Ecto neural progenitor cell (in vitro differentiated cells): Measurements from ENCODE around the gene BABAM2.

Source experiments
- DNase-seq: peaks from one replicate; pipeline ENCODE4 v3.0.0-alpha.2; 2018; ENCODE audit warnings: low spot score

Gene BABAM2

DNA sequence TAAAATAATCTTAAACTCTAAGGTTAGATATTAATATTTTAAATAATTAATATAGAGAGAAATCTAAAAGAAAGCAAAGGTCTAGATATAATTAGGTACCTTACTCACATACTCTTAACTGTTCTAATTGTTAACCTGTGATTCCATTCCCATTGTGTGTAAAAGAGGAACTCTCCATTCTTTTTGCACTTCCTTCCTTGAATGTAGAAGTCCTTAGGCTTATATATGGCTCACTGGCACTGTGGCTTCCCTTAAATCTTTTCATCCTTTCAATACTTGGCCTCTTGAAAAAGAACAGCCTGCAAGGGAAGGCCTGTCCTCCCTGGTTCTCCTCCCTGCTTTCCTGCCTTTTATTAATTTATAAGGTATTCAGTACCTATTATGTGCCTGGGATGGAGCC is 319.3 kb downstream of the BABAM2 start:
- no peak for DNase-seq

- DNase-seq = no peak
Observed at GRCh38 chr2:28210535-28210934, 320.0 kb downstream of the BABAM2 start.

DNA sequence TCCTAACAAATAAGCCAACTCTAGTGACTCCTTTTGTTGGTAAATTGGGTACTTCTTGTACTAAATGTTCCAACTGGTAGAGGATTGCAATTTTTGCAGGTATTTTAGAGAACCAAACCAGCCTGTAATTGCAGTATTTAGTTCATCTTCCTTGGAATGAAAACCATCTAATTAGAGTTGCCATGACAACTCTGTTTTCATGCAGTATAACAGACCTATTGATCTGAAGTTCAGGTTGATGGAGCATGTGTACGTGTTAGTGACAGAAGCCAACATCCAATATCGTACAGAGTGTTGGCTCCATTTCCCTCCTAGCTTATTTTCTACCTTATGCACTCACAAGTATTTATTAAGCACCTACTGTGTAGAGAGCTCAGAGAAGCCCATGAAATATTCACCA is 325.8 kb downstream of the BABAM2 start:
- no peak for DNase-seq

- DNase-seq = no peak
Observed at GRCh38 chr2:28217042-28217740, 326.7 kb downstream of the BABAM2 start.

DNA sequence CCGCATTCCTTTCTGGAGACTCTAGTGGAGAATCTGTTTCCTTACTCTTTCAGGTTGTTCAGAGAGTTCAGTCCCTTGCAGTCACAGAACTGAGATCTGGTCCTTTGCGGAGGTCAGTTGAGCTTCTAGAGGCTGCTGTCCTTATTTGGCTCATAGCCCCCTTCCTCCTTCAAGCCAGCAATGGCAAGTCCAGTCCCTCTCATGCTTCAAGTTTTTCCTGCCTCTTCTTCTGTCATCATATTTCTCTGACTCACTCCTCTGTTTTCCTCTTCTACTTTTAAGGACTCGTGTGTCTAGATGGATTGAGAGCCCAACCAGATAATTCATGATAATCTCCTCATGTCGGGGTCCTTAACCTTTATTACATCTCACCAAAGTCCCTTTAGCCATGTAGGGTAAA is 328.6 kb downstream of the BABAM2 start:
- no peak for DNase-seq

- no peak for DNase-seq
Observed at GRCh38 chr2:28219758-28220368, 329.3 kb downstream of the BABAM2 start.

GRCh38 chr2:28224648-28225472 is 334.3 kb downstream of the BABAM2 start:
- no peak for DNase-seq

- DNase-seq = no peak
Observed at GRCh38 chr2:28225473-28226080, 335.0 kb downstream of the BABAM2 start.

GRCh38 chr2:28226558-28226957 is 336.0 kb downstream of the BABAM2 start:
- no peak for DNase-seq

GRCh38 chr2:28227498-28227897 is 337.0 kb downstream of the BABAM2 start:
- DNase-seq = no peak

DNA sequence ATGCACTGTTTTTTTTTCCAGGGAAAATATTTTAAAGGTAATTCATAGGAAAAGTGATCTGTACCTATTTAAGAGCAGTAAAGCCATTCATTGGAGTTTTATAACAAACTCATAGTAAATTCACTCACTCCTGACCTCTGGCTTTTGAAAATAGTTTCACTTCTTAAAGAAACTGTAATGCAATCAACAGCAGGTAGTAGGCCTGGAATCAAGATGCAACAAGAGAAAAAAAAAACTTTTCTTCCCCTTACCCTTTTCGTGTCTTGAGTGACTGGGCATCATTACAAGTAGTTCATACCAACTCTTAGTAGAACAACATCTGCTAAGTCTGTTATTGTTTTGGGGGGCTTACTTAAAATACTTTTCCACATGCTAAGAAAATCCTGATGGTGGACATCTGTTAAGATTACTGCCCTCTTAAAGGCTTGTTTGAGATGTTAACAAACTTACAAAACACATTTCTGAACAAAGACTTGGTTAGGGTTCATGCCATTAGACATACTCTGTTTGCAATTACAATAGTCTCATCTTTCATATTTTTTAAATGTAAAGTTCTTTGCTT is 338.0 kb downstream of the BABAM2 start:
- no peak for DNase-seq

DNA sequence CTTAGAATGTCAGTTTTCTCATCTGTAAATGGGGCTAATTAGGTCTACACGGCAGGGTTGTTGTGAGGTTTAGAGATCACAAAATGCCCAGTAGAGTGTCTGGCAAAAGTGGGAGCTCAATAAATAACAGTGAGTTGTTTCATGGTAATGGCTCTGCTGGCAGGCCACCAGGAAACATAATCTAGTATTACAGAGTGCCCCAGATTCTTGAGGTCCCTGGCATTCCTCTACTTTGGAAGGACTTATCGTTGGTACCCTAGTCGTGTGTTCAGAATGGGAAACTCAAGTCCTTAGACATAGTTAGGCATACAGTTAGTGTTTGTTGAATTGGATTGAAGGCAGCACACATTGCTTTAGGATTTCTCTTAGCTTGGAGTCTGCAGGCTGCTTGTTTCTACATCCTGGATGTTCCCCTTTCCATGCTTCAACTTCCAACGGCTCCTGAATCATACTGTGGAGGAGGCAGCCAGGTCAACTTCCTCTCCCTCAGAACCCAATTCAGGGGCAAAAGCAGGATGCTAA is 340.6 kb downstream of the BABAM2 start:
- no peak for DNase-seq

DNA sequence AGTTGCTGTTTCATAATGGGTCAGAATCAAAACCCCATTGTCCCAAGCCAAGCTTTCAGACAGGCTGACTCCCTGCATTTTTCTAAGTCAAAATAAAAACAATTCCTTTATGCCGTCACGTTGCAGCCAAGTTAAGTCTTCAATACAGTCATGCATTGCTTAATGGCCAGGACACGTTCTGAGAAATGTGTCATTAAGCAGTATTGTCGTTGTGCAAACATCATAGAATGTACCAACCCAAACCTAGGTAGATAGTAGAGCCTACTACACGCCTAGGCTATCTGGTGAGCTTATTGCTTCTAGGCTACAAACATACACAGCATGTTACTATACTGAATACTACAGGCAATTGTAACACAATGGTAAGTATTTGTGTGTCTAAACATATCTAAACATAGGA is 341.8 kb downstream of the BABAM2 start:
- DNase-seq = no peak

DNA sequence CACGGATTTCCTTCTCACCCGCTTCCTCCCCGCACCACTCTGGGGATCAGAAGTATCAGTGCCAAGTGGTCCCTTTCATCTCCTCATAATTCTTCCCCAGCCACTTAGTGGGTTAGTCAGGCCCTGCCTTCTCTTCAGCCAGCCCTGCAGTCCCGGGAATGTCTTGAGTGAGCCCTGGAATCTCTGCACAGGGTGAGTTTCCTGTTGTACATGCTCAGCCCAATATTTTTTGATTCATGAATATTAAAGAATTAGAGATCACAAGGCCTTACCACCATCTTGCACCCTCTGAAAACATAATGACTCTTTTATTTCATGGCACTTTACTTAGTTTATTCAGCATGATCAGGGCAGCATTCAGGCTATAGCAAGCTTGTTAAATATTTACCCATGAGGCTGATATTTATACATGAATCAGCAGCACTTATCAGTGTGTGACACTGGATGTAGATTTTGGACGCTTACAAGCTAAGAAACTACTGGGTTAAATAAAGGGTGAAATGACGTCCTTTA is 342.7 kb downstream of the BABAM2 start:
- DNase-seq = no peak

DNA sequence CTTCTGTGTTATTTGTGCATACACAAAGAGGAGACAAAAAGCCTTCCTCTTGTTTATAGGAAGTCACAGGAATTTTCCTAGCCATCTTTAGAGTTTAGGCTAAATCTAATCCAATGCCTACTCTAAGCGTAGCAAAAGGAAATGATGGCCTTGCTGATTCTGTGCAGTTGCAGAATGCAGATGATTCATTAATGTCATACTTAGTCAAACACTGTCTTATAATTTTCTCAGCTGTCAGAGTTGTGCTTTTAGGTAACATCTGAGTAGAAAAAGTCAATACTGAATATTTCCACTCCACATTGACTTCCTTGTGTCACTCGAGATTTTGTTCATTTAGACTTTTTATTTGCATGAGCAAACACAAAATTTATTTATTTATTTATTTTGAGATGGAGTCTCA is 344.3 kb downstream of the BABAM2 start:
- DNase-seq = no peak

- DNase-seq = no peak
Observed at GRCh38 chr2:28239207-28239606, 348.7 kb downstream of the BABAM2 start.

DNA sequence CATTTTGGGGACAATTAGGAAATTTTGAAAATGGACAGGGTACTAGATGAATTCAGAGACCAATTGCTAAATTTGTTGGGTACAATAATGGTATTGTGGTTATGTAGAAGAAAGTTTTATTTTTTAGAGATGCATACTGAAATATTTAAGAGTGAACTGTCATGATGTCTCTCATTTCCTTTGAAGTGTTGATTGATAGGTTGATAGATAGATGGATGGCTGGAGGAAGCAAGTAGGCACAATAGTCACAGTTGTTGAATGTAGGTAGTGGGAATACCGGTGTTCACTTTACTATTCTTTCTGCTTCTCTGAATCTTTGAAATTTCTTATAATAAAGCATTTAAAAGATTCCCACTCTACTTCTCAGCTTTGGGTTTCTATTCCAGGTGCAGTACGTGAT is 350.4 kb downstream of the BABAM2 start:
- no peak for DNase-seq

DNA sequence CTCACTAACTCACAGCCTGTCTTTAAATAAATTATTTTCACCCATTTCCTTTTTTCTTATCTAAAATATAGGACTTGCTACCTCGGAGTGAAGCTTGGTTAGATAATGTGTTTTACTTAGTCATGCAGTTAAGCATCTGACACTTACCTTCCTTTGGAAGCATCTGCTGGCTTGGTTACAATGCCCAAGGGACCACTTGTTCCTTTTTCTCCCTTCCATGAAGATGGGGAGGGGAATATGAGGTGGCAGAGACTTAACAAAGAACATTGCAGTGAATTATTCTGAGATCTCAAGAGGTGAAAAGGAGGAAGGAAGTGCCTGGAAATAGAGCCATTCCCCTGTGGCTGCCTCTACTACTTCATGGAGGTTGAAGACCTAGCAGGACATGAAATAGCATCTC is 356.8 kb downstream of the BABAM2 start:
- DNase-seq = no peak

- no peak for DNase-seq
Observed at GRCh38 chr2:28247734-28248133, 357.2 kb downstream of the BABAM2 start.

DNA sequence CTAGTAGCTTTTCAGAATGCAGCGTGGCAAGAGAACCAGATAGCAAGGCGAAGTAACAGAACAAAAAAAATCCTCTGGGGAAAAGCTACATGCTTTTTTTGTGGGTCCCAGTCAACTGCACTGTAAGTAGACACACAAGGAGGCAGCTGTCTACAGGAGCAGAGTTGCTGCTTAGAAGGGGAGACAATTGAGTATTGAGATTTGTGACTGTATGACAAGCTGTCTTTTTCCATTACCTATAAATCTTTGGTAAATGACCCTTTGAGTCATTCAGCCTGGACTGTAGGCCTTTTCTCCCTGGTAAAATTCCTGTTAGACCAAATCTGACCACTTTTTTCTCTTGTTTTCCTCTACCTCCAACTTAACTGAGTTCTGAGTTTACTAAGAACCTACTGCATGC is 358.0 kb downstream of the BABAM2 start:
- no peak for DNase-seq

GRCh38 chr2:28250006-28250405 is 359.5 kb downstream of the BABAM2 start:
- no peak for DNase-seq

DNA sequence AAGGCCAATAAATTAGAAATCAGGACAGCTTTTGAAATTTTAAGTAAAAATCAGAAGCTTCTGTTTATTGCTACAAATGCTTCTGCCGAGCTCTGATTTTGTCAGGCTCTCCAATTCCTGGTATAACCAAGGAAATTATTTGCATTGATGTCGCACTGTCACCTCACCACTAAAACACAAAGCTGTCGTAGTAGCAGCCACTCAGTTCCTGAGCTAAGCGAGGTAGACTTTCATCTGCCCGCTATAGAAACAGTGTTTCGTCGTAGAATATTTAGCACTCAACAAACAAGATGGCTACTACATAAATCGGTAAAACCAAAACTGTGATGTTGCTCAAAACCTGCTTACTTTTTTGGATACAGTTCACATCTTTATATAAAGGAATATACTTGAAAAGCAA is 360.8 kb downstream of the BABAM2 start:
- no peak for DNase-seq
